GM12801 (cell line): ENCODE results near the gene UBXN1.

Experiments
- TF ChIP-seq, protein P1 (sequence below): IDR thresholded peaks from one replicate; pipeline ENCODE4 v1.5.1; 2011; ENCODE audit warnings: control low read depth; ENCODE audit not compliant: insufficient read length; ENCODE audit errors: extremely low read depth

UBXN1 gene

DNA sequence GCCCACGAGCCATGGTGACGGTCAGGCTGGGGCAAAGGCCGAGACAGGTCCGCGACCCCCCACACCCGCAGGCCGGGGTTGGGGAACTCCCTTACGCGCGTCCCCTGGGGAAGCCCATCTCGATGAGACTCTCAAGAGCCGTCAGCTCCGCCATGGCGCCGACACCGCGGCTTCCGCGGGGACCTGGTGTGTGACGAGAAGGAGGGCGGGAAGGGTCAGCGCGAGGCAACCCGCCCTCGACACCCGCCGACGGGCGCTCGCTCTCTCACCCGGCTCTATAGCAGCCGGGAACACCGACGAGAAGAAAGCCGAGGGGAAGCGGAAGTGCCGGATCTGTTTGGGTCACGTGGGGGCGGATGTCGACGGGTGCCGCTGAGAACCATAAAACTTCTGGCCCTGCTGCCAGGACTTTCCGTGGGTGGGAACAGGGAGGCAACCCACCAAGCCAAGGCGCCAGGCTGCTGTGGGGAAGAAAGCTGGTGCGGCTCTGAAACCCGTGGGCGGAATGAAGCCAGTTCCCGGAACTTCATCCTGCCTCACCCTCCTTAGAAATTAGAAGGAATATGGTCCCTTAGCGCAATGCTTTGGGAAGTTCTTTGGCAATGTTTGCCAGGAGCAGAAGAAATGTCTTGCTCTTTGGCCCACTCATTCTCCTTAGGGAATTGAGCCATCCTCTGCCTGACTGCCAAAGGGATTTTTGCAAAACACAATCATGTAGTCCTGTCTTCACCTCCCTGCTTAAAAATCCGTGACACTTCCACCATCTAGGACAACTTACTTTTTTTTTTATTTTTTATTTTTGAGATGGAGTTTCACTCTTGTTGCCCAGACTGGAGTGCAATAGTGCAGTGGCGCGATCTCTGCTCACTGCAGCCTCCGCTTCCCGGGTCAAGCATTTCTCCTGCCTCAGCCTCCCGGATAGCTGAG is at the start of gene UBXN1:
Gene UBXN1 (minus strand): TSS at position 304 of the 927 bp plus-strand sequence. CDS start 150 bp downstream, at position 154.
- TF ChIP-seq, protein P1, sequence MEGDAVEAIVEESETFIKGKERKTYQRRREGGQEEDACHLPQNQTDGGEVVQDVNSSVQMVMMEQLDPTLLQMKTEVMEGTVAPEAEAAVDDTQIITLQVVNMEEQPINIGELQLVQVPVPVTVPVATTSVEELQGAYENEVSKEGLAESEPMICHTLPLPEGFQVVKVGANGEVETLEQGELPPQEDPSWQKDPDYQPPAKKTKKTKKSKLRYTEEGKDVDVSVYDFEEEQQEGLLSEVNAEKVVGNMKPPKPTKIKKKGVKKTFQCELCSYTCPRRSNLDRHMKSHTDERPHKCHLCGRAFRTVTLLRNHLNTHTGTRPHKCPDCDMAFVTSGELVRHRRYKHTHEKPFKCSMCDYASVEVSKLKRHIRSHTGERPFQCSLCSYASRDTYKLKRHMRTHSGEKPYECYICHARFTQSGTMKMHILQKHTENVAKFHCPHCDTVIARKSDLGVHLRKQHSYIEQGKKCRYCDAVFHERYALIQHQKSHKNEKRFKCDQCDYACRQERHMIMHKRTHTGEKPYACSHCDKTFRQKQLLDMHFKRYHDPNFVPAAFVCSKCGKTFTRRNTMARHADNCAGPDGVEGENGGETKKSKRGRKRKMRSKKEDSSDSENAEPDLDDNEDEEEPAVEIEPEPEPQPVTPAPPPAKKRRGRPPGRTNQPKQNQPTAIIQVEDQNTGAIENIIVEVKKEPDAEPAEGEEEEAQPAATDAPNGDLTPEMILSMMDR, result no peak

GRCh38 chr11:62728171-62728988 is 49.5 kb upstream of the UBXN1 start, which contains the start of gene TTC9C:
TTC9C (plus strand) TSS chr11:62728486; CDS start chr11:62728849, 363 bp downstream.
- TF ChIP-seq, protein P1, result no peak

GRCh38 chr11:62727872-62728170 is 48.9 kb upstream of the UBXN1 start:
- TF ChIP-seq, protein P1, result no peak

DNA sequence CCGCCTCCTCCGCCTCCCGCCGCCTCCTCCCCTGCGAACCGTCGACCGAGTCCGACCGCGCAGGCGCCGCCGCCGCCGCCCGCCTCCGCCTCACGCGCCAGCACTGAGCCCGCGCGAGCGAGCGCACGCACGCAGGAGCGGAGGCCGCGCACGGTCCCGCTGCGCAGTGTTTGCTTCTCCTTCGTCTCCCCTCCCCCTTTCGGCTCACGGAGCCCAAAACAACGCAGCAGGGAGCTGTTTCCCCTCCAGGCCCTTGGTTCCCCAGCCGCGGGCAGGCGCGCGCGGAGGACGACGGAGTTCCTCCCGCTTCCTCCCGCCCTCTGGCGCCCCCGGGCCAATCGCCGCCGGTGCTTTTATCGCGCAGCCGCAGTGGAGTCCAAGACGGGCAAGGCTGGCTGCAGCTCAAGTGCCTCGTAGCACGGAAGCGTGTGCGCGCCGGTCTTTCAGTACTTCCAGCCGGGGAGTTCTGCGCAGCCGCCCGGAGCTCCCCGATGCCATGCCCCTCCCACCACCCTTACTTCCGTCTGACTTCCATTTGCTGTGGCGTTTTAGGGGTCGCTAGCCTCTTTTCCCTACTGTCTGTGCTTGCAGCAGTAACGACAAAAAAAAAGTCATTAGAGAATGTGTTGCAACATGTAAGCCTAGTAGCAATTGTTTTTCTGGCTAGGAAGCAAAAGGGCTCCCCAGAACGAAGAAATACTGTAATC is 48.4 kb upstream of the UBXN1 start, which contains the start of gene HNRNPUL2:
Gene HNRNPUL2 (minus strand): TSS at position 293 of the 707 bp plus-strand sequence. CDS start 301 bp downstream, outside the sequence.
- TF ChIP-seq, protein P1, result no peak

- TF ChIP-seq, protein P1, result no peak
These were observed 48.0 kb upstream of the UBXN1 start for GRCh38 chr11:62726915-62727164.

GRCh38 chr11:62726156-62726914 is 47.5 kb upstream of the UBXN1 start:
- TF ChIP-seq, protein P1, result no peak
